Vagina (tissue), 2 donors: Measurements from ENCODE around the gene CDH13.

Experiments used
- POLR2A ChIP-seq, 2 donors: fragments of 450-650 bp; IDR thresholded peaks; one replicate each; pipeline ENCODE4 v1.6.1; 2017; ENCODE audit warnings: antibody characterized with exemption in 2 of 2, mild to moderate bottlenecking in 2 of 2, moderate library complexity in 2 of 2
- POLR2AphosphoS5 ChIP-seq, 2 donors: sonication (generic); formaldehyde crosslinking; IDR thresholded peaks; one replicate each; pipeline ENCODE4 v1.9.0; 2017; ENCODE audit warnings: antibody characterized with exemption in 2 of 2, mild to moderate bottlenecking in 2 of 2, low read depth in 1 of 2; ENCODE audit not compliant: insufficient read depth in 1 of 2
- TF ChIP-seq, protein P1 (sequence below), 3 experiments: fragments of 450-650 bp in 2 of 3; fragments of 200-600 bp in 1 of 3; sonication (generic) in 1 of 3; IDR thresholded peaks; one replicate each; pipeline ENCODE4 v1.5.1; 2017 to 2019; ENCODE audit warnings: antibody characterized with exemption in 3 of 3, mild to moderate bottlenecking in 2 of 3, moderate library complexity in 2 of 3

DNA sequence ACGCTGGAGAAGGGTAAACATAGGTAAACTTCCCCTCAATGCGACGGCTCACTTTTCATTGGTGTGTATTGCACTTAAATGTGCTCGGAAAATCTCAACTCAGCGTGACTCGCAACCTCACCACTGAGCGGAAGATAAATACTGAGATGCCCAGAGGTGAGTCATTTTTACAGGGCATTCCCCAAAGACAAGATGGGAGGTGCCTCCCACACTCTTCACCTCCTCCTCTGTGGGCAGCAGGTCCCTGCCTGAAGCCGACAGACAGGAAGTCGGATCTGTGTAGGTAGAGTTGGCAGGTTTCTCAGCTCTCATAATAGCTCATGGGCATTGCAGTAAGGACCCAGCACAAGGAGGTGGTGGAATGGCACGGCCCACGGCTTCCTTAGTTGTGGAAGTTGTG, 906.4 kb downstream of the CDH13 start:
- TF ChIP-seq, protein P1, sequence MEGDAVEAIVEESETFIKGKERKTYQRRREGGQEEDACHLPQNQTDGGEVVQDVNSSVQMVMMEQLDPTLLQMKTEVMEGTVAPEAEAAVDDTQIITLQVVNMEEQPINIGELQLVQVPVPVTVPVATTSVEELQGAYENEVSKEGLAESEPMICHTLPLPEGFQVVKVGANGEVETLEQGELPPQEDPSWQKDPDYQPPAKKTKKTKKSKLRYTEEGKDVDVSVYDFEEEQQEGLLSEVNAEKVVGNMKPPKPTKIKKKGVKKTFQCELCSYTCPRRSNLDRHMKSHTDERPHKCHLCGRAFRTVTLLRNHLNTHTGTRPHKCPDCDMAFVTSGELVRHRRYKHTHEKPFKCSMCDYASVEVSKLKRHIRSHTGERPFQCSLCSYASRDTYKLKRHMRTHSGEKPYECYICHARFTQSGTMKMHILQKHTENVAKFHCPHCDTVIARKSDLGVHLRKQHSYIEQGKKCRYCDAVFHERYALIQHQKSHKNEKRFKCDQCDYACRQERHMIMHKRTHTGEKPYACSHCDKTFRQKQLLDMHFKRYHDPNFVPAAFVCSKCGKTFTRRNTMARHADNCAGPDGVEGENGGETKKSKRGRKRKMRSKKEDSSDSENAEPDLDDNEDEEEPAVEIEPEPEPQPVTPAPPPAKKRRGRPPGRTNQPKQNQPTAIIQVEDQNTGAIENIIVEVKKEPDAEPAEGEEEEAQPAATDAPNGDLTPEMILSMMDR (IDR thresholded peaks at IDR 0.05) = no peak
- TF ChIP-seq POLR2AphosphoS5 (IDR thresholded peaks at IDR 0.05; ENCODE audit: insufficient read depth in 1 of 2, low read depth in 1 of 2) (no peak), POLR2A (IDR thresholded peaks at IDR 0.05) (no peak)
